GM18508 (cell line): Measurements from ENCODE around the gene CDCA7L.
A peak's percentile ranks its signal among the peaks of the same experiment; 100 is the strongest.
"Not testable (repeated sequence)": the region's sequence is repeated elsewhere in the genome, so short reads cannot be mapped to it uniquely, and the experiment has no call there.

Experiments
- ATAC-seq: cut with Tn5 transposase; IDR thresholded peaks from one replicate; pipeline ENCODE4 v1.9.1; 2021; ENCODE audit warnings: moderate number of reproducible peaks; ENCODE audit not compliant: insufficient read depth, unreplicated experiment

The CDCA7L gene

GRCh38 chr7:21946222-21946709 is 567 bp upstream of the CDCA7L start:
- no peak for ATAC-seq

DNA sequence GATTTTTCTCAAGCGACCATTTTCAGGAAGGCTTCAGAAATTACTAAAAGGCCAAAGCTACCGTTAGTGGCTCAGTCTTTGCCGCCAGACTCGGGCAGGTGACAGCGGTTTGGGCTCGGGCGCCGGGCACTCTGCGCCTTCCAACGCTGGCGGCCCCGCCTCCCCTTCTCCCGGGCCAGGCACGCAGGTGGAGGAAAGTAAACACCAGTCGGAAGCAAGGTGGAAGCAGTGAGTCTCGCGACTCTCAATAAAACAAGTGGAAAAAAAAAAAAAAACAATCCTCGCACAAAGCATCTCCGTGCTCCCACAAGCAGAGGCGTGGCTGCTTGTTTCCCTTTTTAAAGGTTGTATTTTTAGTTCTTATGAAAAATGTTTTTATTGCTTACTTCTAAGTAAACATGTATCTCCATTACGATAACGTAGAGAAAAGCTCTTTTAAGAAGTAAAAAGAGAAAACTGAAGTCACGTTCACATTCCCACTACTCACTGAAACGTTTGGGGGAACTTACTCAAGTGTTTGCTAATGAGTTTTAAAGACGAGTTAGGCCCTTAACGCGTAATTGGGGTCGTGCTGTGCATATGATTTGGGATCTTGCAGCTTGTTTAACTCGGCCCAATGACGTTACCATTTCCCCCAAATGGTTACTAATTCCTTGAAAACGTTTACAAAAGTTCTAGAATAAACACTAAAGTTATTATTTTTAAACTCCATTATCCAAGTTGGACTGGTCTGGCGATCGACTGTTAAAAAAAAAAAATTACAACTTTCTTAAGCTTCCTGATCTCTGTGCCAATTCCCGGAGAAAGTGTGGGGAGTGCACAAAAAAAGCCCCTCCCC is 864 bp downstream of the CDCA7L start:
- ATAC-seq = no peak

DNA sequence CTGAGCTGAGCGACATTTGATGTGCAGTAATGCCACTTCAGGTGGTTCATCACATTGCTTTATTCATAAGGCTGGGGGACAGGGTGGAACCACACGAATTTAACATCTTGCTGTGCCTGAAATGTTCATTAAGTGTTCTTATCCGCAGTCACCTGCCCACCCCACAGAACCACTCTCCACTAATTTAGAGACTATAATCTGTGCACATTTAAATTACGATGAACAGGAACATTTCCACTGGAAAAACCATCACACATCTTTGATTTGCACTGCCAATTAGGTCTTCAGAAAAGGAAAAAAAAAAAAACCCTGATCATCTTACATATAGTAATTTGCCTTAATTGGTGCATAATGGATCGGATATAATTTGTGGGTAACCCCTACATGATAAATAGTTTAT is 2.3 kb downstream of the CDCA7L start:
- ATAC-seq = no peak

DNA sequence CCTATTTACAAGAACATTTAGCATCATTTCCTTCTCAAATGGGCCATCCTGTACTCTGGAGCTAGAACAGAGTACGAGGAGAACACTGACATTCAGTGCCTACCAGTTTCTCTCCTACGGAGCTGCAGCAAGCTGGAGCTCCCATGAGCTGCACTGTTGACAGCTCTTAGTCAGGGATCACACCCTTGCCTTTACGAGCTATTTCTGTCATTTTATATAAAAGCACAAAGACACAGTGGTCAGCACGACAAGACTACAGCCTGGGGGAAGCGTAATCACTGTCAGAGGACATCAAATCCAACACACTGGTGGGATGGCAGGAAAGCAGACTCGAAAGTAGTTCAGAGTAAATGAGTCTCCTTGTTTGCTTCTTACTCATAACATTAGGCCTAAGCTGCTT is 2.7 kb downstream of the CDCA7L start:
- ATAC-seq = no peak

- ATAC-seq = no peak
Measured at GRCh38 chr7:21941611-21942141, 4.0 kb downstream of the CDCA7L start.

- no peak for ATAC-seq
Measured at GRCh38 chr7:21939858-21940372, 5.8 kb downstream of the CDCA7L start.

DNA sequence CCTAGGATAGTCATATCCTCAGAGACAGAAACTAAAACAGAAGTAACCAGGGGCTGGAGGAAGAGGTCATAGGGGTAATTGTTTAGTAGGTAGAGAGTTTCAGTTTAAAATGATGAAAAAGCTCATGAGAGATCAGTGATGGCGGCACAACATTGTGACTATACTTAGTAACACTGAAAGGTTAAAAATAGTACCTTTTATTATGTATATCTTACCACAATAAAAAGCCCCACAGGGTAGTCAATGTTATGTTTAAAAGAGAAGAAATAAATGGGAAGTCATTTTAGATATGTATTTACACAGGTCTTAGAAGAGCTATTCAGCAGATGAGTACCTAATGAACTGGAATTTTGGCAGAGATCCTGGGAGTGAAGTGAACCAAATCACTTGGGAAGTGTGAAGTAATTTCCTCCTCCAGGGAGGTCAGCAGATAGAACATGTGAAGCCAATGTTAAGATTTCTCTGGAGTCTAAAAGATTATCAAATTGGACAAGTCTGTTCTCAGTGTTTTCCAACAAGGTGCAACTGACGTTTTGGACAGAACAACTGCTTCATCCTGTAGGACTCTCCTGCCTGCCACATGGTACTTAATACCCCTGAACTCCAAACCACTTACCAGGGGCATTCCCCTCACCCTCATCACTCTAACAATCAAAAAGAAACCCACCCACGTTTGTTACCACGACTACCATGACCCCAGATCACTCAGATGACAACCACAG is 6.4 kb downstream of the CDCA7L start:
- peak; percentile 75 for ATAC-seq

DNA sequence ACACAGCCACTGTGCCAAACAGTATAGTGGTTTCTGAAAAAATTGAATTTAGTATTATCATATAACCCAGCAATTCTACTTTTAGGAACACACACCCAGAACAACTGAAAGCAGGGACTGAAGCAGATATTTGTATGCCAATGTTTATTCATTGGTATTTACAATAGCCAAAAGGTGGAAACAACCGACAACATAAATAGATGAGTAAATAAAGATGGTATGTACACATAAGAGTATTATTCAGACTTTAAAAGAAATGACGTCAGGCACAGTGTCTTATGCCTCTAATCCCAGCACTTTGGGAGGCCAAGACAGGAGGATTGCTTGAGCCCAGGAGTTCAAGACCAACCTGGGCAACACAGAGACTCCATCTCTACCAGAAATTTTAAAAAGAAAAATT is 7.2 kb downstream of the CDCA7L start:
- ATAC-seq = no peak

GRCh38 chr7:21934808-21935207 is 10.9 kb downstream of the CDCA7L start:
- no peak for ATAC-seq

- ATAC-seq = not testable (repeated sequence)
Measured at GRCh38 chr7:21933293-21933692, 12.4 kb downstream of the CDCA7L start.

- ATAC-seq = no peak
Measured at GRCh38 chr7:21927693-21928092, 18.0 kb downstream of the CDCA7L start.

GRCh38 chr7:21926448-21926847 is 19.3 kb downstream of the CDCA7L start:
- ATAC-seq = no peak

DNA sequence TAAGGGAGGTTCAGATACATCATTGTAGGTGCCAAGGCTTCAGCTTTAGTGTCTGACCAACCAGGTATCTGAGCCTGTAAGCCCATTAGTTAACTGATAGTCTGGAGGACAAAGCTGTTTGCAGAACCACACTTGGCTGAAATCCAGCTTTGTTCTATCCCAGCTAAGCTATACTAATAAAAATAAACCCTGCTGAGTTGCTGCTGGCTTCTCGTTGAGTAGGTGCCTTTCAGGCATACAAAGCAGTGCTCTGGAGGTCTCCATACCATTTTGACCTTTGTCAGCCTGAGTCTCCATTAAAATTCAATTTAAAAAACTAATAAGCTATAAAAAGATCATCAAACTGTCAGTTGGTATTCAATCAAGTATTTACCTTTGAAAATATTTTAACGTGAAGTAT is 22.0 kb downstream of the CDCA7L start:
- ATAC-seq = no peak

DNA sequence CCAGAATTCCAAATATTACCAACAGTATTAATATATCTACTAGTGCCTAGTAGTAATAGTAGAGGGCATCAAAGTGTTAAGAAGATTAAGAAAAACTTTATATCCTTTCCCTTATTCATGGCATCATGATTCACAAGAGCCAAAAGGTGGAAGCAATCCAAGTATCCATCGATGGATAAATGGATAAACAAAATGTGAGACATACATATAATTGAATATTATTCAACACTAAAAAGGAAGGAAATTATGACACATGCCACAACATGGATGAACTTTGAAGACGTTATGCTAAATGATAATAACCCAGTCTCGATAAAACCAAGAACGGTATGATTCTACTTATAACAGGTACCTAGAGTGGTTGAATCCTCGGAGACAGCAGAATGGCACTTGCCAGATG is 23.1 kb downstream of the CDCA7L start:
- no peak for ATAC-seq

GRCh38 chr7:21920936-21921335 is 24.8 kb downstream of the CDCA7L start:
- no peak for ATAC-seq

- ATAC-seq = no peak
Measured at GRCh38 chr7:21918216-21918615, 27.5 kb downstream of the CDCA7L start.

GRCh38 chr7:21916629-21917028 is 29.1 kb downstream of the CDCA7L start:
- no peak for ATAC-seq

- no peak for ATAC-seq
Measured at GRCh38 chr7:21916176-21916575, 29.5 kb downstream of the CDCA7L start.

DNA sequence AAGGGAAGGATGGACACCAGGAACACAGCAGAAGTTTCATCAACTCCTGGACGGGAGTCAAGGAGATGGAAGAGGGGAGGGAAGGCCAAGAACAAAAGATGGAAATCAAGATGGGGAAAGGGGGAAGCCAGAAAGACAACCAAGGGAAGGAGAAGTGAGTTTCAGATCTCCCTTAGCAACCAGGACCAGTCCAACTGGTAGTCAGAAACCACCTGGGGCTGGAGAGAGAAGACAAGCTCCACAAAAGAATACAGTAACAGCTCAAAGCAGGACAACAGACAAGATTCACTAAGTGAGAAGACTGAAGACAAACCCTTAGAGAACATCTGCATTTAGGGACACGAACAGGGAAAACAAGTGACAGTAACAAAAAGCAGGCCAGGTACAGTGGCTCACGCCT is 30.6 kb downstream of the CDCA7L start:
- no peak for ATAC-seq

DNA sequence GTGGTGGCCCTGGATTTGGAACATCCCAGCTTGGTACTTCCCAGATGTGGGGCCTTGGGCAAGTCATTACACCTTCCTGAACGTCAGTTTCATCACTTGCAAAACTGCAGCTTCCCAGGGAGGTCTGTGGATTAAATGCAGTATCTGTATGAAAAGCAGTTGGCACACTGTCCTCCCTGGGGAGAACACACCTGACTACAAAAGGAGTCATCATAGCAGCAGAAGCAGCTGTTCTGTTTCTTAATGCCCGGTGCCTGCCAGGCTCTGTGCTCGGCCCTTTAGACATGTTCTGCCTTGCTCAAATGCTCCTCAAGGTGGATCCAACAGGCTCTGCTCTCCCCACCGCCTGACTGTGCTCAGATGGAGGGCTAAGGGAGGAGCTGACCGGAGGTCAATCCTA is 31.0 kb downstream of the CDCA7L start:
- ATAC-seq = no peak
